ENCODE data around the gene GRIA4.

The GRIA4 gene

DNA sequence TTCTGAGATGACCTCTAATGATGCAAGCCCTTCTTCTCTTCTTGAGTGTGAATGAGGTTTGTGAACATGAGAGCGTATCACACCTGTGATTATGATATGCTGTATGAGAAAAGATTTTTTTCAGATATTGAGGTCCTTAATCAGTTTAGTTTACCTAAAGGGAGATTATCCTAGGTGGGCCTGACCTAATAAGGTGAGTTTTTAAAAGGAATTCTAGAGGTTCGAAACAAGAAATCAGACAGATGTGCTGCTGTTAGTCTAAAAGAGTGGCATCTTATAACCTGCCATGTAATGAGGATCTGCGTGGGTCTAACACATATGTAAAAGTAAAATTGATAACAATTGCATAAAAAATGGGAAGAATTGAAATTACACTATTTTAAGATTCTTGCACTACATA is 378.3 kb downstream of the GRIA4 start:
- Histone ChIP-seq H3K4me3 (ENCODE audit: insufficient read depth in 1 of 2, low read depth in 1 of 2, low read length in 2 of 2) (no peak overlapping the region), H2AFZ (ENCODE audit: low read depth, low read length) (no peak overlapping the region), H3K18ac (ENCODE audit: low read depth in 1 of 2, low read length in 2 of 2) (no peak overlapping the region), H2BK12ac (ENCODE audit: low read length in 2 of 2) (no peak overlapping the region), H3K4me1 (ENCODE audit: control insufficient read depth, insufficient read depth, low read depth, low read length) (no peaks in the 10 kb centered on the region), H4K8ac (ENCODE audit: low read length) (no peak overlapping the region), H3K27me3 (ENCODE audit: control insufficient read depth in 1 of 2, insufficient read depth in 1 of 2, low read length in 2 of 2) (no peaks in the 10 kb centered on the region), H3K36me3 (ENCODE audit: control insufficient read depth in 1 of 2, insufficient read depth in 2 of 2, low read depth in 1 of 2, low read length in 2 of 2) (no peaks in the 10 kb centered on the region), H3K23ac (ENCODE audit: low read length in 2 of 2) (no peak overlapping the region), H4K91ac (ENCODE audit: low read length) (no peak overlapping the region), H2AK5ac (ENCODE audit: low read length, severe bottlenecking) (no peak overlapping the region), H3K27ac (ENCODE audit: low read length, poor library complexity, severe bottlenecking) (no peak overlapping the region), H3K9ac (ENCODE audit: low read length) (no peak overlapping the region), H2BK120ac (ENCODE audit: low read depth, low read length) (no peak overlapping the region), H3K14ac (ENCODE audit: low read length in 2 of 2) (no peak overlapping the region), H3K79me1 (replicated peaks; ENCODE audit: low read length, poor library complexity, severe bottlenecking) (no peaks in the 10 kb centered on the region), H3K9me3 (ENCODE audit: control insufficient read depth, low read length) (peaks cover 2% of the 10 kb centered on the region), H2BK15ac (ENCODE audit: low read depth, poor library complexity, severe bottlenecking) (no peak overlapping the region), H3K4me2 (ENCODE audit: low read length, poor library complexity, severe bottlenecking) (no peak overlapping the region), H2BK5ac (ENCODE audit: low read depth, low read length, poor library complexity, severe bottlenecking) (no peak overlapping the region), H3K4ac (ENCODE audit: low read depth in 1 of 2, low read length in 2 of 2) (no peak overlapping the region)
- whole genome bisulfite sequencing: 95% methylated on average over 2 of the region's 3 CpGs
- DNase-seq: no peak

GRCh38 chr11:105989124-105989523 is 379.3 kb downstream of the GRIA4 start:
- no peak overlapping the region for H3K23ac ChIP-seq (ENCODE audit: low read length in 2 of 2)
- no peak overlapping the region for H3K14ac ChIP-seq (ENCODE audit: low read length in 2 of 2)
- peaks cover 11% of the 10 kb centered on the region for H3K9me3 ChIP-seq (ENCODE audit: control insufficient read depth, low read length)
- no peak overlapping the region for H3K27ac ChIP-seq (ENCODE audit: low read length, poor library complexity, severe bottlenecking)
- H2AK5ac ChIP-seq (ENCODE audit: low read length, severe bottlenecking): no peak overlapping the region
- H2BK15ac ChIP-seq (ENCODE audit: low read depth, poor library complexity, severe bottlenecking): no peak overlapping the region
- no peak overlapping the region for H3K4me3 ChIP-seq (ENCODE audit: insufficient read depth in 1 of 2, low read depth in 1 of 2, low read length in 2 of 2)
- no CpG with 5 or more reads among the region's 2 CpGs for whole genome bisulfite sequencing
- H3K79me1 ChIP-seq (replicated peaks; ENCODE audit: low read length, poor library complexity, severe bottlenecking): no peaks in the 10 kb centered on the region
- no peak overlapping the region for H4K8ac ChIP-seq (ENCODE audit: low read length)
- H3K27me3 ChIP-seq (ENCODE audit: control insufficient read depth in 1 of 2, insufficient read depth in 1 of 2, low read length in 2 of 2): no peaks in the 10 kb centered on the region
- no peak overlapping the region for H3K4ac ChIP-seq (ENCODE audit: low read depth in 1 of 2, low read length in 2 of 2)
- H4K91ac ChIP-seq (ENCODE audit: low read length): no peak overlapping the region
- no peak overlapping the region for H3K9ac ChIP-seq (ENCODE audit: low read length)
- no peak for DNase-seq
- H3K36me3 ChIP-seq (ENCODE audit: control insufficient read depth in 1 of 2, insufficient read depth in 2 of 2, low read depth in 1 of 2, low read length in 2 of 2): peaks cover 0 to 3% of the 10 kb centered on the region in 2 experiments
- H2BK120ac ChIP-seq (ENCODE audit: low read depth, low read length): no peak overlapping the region
- H2BK12ac ChIP-seq (ENCODE audit: low read length in 2 of 2): no peak overlapping the region
- no peak overlapping the region for H3K4me2 ChIP-seq (ENCODE audit: low read length, poor library complexity, severe bottlenecking)
- no peaks in the 10 kb centered on the region for H3K4me1 ChIP-seq (ENCODE audit: control insufficient read depth, insufficient read depth, low read depth, low read length)
- H3K18ac ChIP-seq (ENCODE audit: low read depth in 1 of 2, low read length in 2 of 2): no peak overlapping the region
- no peak overlapping the region for H2BK5ac ChIP-seq (ENCODE audit: low read depth, low read length, poor library complexity, severe bottlenecking)
- no peak overlapping the region for H2AFZ ChIP-seq (ENCODE audit: low read depth, low read length)

GRCh38 chr11:105991888-105992287 is 382.0 kb downstream of the GRIA4 start:
- WGBS: 97% methylated on average over 4 of the region's 4 CpGs

DNA sequence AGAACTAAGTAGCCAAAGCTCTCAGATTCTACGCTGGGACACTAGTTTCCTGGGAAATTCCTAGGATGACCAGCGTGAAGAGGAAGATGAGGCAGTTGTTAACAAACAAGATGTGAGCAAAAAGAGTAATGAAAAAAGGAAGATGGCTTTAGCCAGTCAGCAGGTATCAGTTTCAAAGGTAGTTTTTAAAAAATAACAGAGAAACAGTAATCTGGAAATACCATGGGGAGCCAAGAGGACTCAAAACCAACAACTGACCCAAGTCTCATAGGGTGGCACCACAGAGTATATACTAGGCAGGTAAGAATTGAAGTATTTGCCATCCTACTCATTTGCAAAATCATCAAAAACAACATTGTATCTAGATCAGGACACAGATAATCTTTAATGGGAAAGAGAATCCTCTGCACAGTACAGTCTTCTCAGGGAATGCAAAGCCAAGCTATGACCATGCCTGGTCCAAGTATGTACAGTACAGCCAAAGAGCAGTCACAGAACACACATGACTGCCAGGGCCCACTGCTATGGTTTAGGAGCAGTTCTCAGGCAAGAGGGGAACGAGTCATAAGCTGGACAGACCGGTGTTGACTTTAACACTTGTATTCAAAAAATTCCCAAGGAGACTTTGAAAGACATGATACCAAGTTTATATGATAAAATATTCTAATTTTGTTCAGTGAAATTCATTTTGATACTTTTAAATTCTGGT is 391.6 kb downstream of the GRIA4 start:
- H3K79me1 ChIP-seq (replicated peaks; ENCODE audit: low read length, poor library complexity, severe bottlenecking): peaks cover 21% of the 10 kb centered on the region
- H3K4ac ChIP-seq (ENCODE audit: low read depth in 1 of 2, low read length in 2 of 2): no peak overlapping the region
- H2BK5ac ChIP-seq (ENCODE audit: low read depth, low read length, poor library complexity, severe bottlenecking): no peak overlapping the region
- no peaks in the 10 kb centered on the region for H3K4me1 ChIP-seq (ENCODE audit: control insufficient read depth, insufficient read depth, low read depth, low read length)
- no peak overlapping the region for H2BK15ac ChIP-seq (ENCODE audit: low read depth, poor library complexity, severe bottlenecking)
- H4K8ac ChIP-seq (ENCODE audit: low read length): no peak overlapping the region
- no peak overlapping the region for H2AFZ ChIP-seq (ENCODE audit: low read depth, low read length)
- no peak overlapping the region for H4K91ac ChIP-seq (ENCODE audit: low read length)
- DNase-seq: no peak
- H3K27me3 ChIP-seq (ENCODE audit: control insufficient read depth in 1 of 2, insufficient read depth in 1 of 2, low read length in 2 of 2): no peaks in the 10 kb centered on the region
- H2AK5ac ChIP-seq (ENCODE audit: low read length, severe bottlenecking): no peak overlapping the region
- WGBS: 95% methylated on average over 4 of the region's 4 CpGs
- H3K14ac ChIP-seq (ENCODE audit: low read length in 2 of 2): no peak overlapping the region
- H3K27ac ChIP-seq (ENCODE audit: low read length, poor library complexity, severe bottlenecking): no peak overlapping the region
- no peak overlapping the region for H3K4me2 ChIP-seq (ENCODE audit: low read length, poor library complexity, severe bottlenecking)
- H2BK12ac ChIP-seq (ENCODE audit: low read length in 2 of 2): no peak overlapping the region
- no peak overlapping the region for H3K23ac ChIP-seq (ENCODE audit: low read length in 2 of 2)
- H3K9me3 ChIP-seq (ENCODE audit: control insufficient read depth, low read length): peaks cover 8% of the 10 kb centered on the region
- H3K9ac ChIP-seq (ENCODE audit: low read length): no peak overlapping the region
- no peak overlapping the region for H2BK120ac ChIP-seq (ENCODE audit: low read depth, low read length)
- H3K18ac ChIP-seq (ENCODE audit: low read depth in 1 of 2, low read length in 2 of 2): no peak overlapping the region
- no peak overlapping the region for H3K4me3 ChIP-seq (ENCODE audit: insufficient read depth in 1 of 2, low read depth in 1 of 2, low read length in 2 of 2)
- peaks cover 10 to 23% of the 10 kb centered on the region in 2 experiments for H3K36me3 ChIP-seq (ENCODE audit: control insufficient read depth in 1 of 2, insufficient read depth in 2 of 2, low read depth in 1 of 2, low read length in 2 of 2)

More at GRCh38 chr11:105991888-105992287, 382.0 kb downstream of the GRIA4 start:
- Histone ChIP-seq H2AK5ac (ENCODE audit: low read length, severe bottlenecking) (no peak overlapping the region), H3K4me1 (ENCODE audit: control insufficient read depth, insufficient read depth, low read depth, low read length) (no peaks in the 10 kb centered on the region), H3K27me3 (ENCODE audit: control insufficient read depth in 1 of 2, insufficient read depth in 1 of 2, low read length in 2 of 2) (no peaks in the 10 kb centered on the region), H3K4me3 (ENCODE audit: insufficient read depth in 1 of 2, low read depth in 1 of 2, low read length in 2 of 2) (no peak overlapping the region), H3K79me1 (replicated peaks; ENCODE audit: low read length, poor library complexity, severe bottlenecking) (no peaks in the 10 kb centered on the region), H3K9ac (ENCODE audit: low read length) (no peak overlapping the region), H2BK15ac (ENCODE audit: low read depth, poor library complexity, severe bottlenecking) (no peak overlapping the region), H2AFZ (ENCODE audit: low read depth, low read length) (no peak overlapping the region), H3K23ac (ENCODE audit: low read length in 2 of 2) (no peak overlapping the region), H3K27ac (ENCODE audit: low read length, poor library complexity, severe bottlenecking) (no peak overlapping the region), H3K4me2 (ENCODE audit: low read length, poor library complexity, severe bottlenecking) (no peak overlapping the region), H2BK120ac (ENCODE audit: low read depth, low read length) (no peak overlapping the region), H3K18ac (ENCODE audit: low read depth in 1 of 2, low read length in 2 of 2) (no peak overlapping the region), H3K4ac (ENCODE audit: low read depth in 1 of 2, low read length in 2 of 2) (no peak overlapping the region), H3K9me3 (ENCODE audit: control insufficient read depth, low read length) (peaks cover 19% of the 10 kb centered on the region), H4K8ac (ENCODE audit: low read length) (no peak overlapping the region), H4K91ac (ENCODE audit: low read length) (no peak overlapping the region), H2BK5ac (ENCODE audit: low read depth, low read length, poor library complexity, severe bottlenecking) (no peak overlapping the region), H2BK12ac (ENCODE audit: low read length in 2 of 2) (no peak overlapping the region), H3K14ac (ENCODE audit: low read length in 2 of 2) (no peak overlapping the region), H3K36me3 (ENCODE audit: control insufficient read depth in 1 of 2, insufficient read depth in 2 of 2, low read depth in 1 of 2, low read length in 2 of 2) (peaks cover 4 to 26% of the 10 kb centered on the region in 2 experiments)
- no peak for DNase-seq
